H1 (cell line): ENCODE data around the gene ACACB. TPM values are rescaled to one million over a fixed set of nuclear protein-coding genes. Genes with fewer than 3 reads are reported as not detected.

Experiments used
- CTCF ChIA-PET: fragments of 300-600 bp; sonication (Branson Sonifier 250); formaldehyde crosslinking; loops from one replicate; lab custom pipeline; 2021; ENCODE audit not compliant: partially characterized antibody; lab: Charles Lee
- POLR2A ChIA-PET: fragments of 300-600 bp; sonication (Branson Sonifier 250); formaldehyde crosslinking; loops from one replicate; lab custom pipeline; 2021; ENCODE audit warnings: inconsistent platforms; ENCODE audit not compliant: partially characterized antibody; lab: Charles Lee
- DNase-seq, 2 experiments: peaks; one replicate each; pipeline versions ENCODE4 v3.0.0 to v3.0.0-alpha.2; 2010 to 2022; ENCODE audit warnings: low spot score in 2 of 2, low read depth in 1 of 2, mixed read lengths in 1 of 2
- FAIRE-seq: peaks from 2 replicates; lab custom pipeline; 2011; peaks lifted over from hg19 to GRCh38; lab: Jason Lieb, UNC
- H2AFZ ChIP-seq: 2 replicates; pipeline ENCODE4 v1.8.1; 2012; ENCODE audit warnings: low read length, inconsistent platforms
- H2AK5ac ChIP-seq: 2 replicates; pipeline ENCODE4 v1.6.1; 2013; ENCODE audit warnings: low read depth, low read length
- H2BK120ac ChIP-seq: replicated peaks from 2 replicates; pipeline ENCODE3; 2013; ENCODE audit warnings: low read depth, low read length, inconsistent platforms
- H2BK12ac ChIP-seq: 2 replicates; pipeline ENCODE4 v1.6.1; 2013; ENCODE audit warnings: low read depth, low read length
- H2BK15ac ChIP-seq: 2 replicates; pipeline ENCODE4 v1.6.1; 2013; ENCODE audit warnings: low read length
- H2BK20ac ChIP-seq: 2 replicates; pipeline ENCODE4 v1.6.1; 2013; ENCODE audit warnings: low read length
- H2BK5ac ChIP-seq: 2 replicates; pipeline ENCODE4 v1.6.1; 2013; ENCODE audit warnings: low read depth, low read length
- H3K14ac ChIP-seq: 2 replicates; pipeline ENCODE4 v1.6.1; 2013; ENCODE audit warnings: inconsistent platforms; ENCODE audit not compliant: insufficient read length
- H3K18ac ChIP-seq: 2 replicates; pipeline ENCODE4 v1.6.1; 2013; ENCODE audit warnings: low read length; ENCODE audit errors: extremely low read depth
- H3K23ac ChIP-seq: 2 replicates; pipeline ENCODE4 v1.6.1; 2013; ENCODE audit warnings: inconsistent platforms; ENCODE audit not compliant: insufficient read length
- H3K23me2 ChIP-seq: 2 replicates; pipeline ENCODE4 v1.6.1; 2013; ENCODE audit warnings: low read depth, low read length
- H3K27ac ChIP-seq: 2 replicates; pipeline ENCODE4 v1.6.1; 2011; ENCODE audit warnings: low read depth, low read length, inconsistent platforms
- H3K27me3 ChIP-seq, 4 experiments: replicated peaks in 1 of 4; 1 replicate in 1 of 4; 2 replicates in 3 of 4; pipeline versions ENCODE4 v1.6.1 to v1.8.1; 2011 to 2013; ENCODE audit warnings: low read length in 3 of 4, mild to moderate bottlenecking in 3 of 4, inconsistent platforms in 2 of 4, mixed read lengths in 2 of 4, moderate library complexity in 1 of 4; ENCODE audit not compliant: control insufficient read depth in 3 of 4, insufficient read depth in 3 of 4; ENCODE audit errors: extremely low read depth in 1 of 4
- H3K36me3 ChIP-seq, 4 experiments: 2 replicates each; pipeline versions ENCODE4 v1.6.1 to v1.8.1; 2011 to 2013; ENCODE audit warnings: mild to moderate bottlenecking in 4 of 4, low read length in 3 of 4, moderate library complexity in 2 of 4, control low read depth in 1 of 4, inconsistent platforms in 1 of 4; ENCODE audit not compliant: insufficient read depth in 4 of 4, control insufficient read depth in 2 of 4
- H3K4ac ChIP-seq: replicated peaks from 2 replicates; pipeline ENCODE3; 2013; ENCODE audit warnings: low read length, low read depth, mixed read lengths, inconsistent platforms; ENCODE audit not compliant: insufficient read length
- H3K4me1 ChIP-seq, 4 experiments: replicated peaks in 1 of 4; 1 replicate in 1 of 4; 2 replicates in 3 of 4; pipeline versions ENCODE4 v1.6.1 to v1.8.1; 2011 to 2013; ENCODE audit warnings: low read length in 3 of 4, inconsistent platforms in 2 of 4, mixed read lengths in 1 of 4; ENCODE audit not compliant: insufficient read depth in 4 of 4, control insufficient read depth in 3 of 4
- H3K4me2 ChIP-seq, 2 experiments: 2 replicates each; pipeline versions ENCODE4 v1.6.1 to v1.8.1; 2011 to 2013; ENCODE audit warnings: low read depth in 2 of 2, low read length in 2 of 2, control low read depth in 1 of 2, inconsistent platforms in 1 of 2, mild to moderate bottlenecking in 1 of 2; ENCODE audit not compliant: insufficient read depth in 1 of 2
- H3K4me3 ChIP-seq, 4 experiments: fragments of 200-600, 300-600 bp in 1 of 4; sonication (generic), shearing (Covaris generic), sonication (Bioruptor Twin) in 1 of 4; 2 replicates each; pipeline versions ENCODE4 v1.5.1 to v1.8.1; 2011 to 2016; ENCODE audit warnings: low read length in 4 of 4, low read depth in 3 of 4, control low read depth in 2 of 4, inconsistent platforms in 2 of 4, mild to moderate bottlenecking in 2 of 4, mixed read lengths in 1 of 4, moderate library complexity in 1 of 4; ENCODE audit not compliant: insufficient read depth in 2 of 4; ENCODE audit errors: extremely low read depth in 1 of 4
- H3K56ac ChIP-seq: replicated peaks from 2 replicates; pipeline ENCODE3; 2013; ENCODE audit warnings: low read depth, mild to moderate bottlenecking, mixed read lengths, low read length, inconsistent platforms; ENCODE audit not compliant: insufficient read length
- H3K79me1 ChIP-seq: 2 replicates; pipeline ENCODE4 v1.6.1; 2013; ENCODE audit warnings: low read depth, low read length, control low read depth
- H3K79me2 ChIP-seq, 2 experiments: 2 replicates each; pipeline versions ENCODE4 v1.6.1 to v1.8.1; 2012 to 2013; ENCODE audit warnings: low read length in 2 of 2, mild to moderate bottlenecking in 2 of 2, inconsistent platforms in 1 of 2; ENCODE audit not compliant: insufficient read depth in 2 of 2, control insufficient read depth in 1 of 2
- H3K9ac ChIP-seq, 4 experiments: replicated peaks in 1 of 4; 1 replicate in 1 of 4; 2 replicates in 3 of 4; pipeline versions ENCODE4 v1.6.1 to v1.8.1; 2011 to 2013; ENCODE audit warnings: low read depth in 3 of 4, low read length in 3 of 4, control low read depth in 2 of 4, mild to moderate bottlenecking in 2 of 4, moderate library complexity in 2 of 4, inconsistent platforms in 1 of 4; ENCODE audit errors: extremely low read depth in 1 of 4
- H3K9me3 ChIP-seq, 2 experiments: 2 replicates each; pipeline versions ENCODE4 v1.6.1 to v1.8.1; 2012 to 2013; ENCODE audit warnings: mild to moderate bottlenecking in 2 of 2, moderate library complexity in 2 of 2, control low read depth in 1 of 2, inconsistent platforms in 1 of 2, low read depth in 1 of 2, low read length in 1 of 2, mixed read lengths in 1 of 2; ENCODE audit not compliant: insufficient read depth in 2 of 2
- H4K20me1 ChIP-seq, 2 experiments: replicated peaks in 1 of 2; 2 replicates each; pipeline versions ENCODE3 to v1.8.1; 2011 to 2013; ENCODE audit warnings: inconsistent platforms in 2 of 2, low read length in 2 of 2, mild to moderate bottlenecking in 1 of 2; ENCODE audit not compliant: insufficient read depth in 2 of 2, control insufficient read depth in 1 of 2
- H4K5ac ChIP-seq: 2 replicates; pipeline ENCODE4 v1.6.1; 2013; ENCODE audit warnings: low read length, low read depth, mixed read lengths, inconsistent platforms; ENCODE audit not compliant: insufficient read length
- H4K8ac ChIP-seq: 2 replicates; pipeline ENCODE4 v1.8.0; 2013; ENCODE audit warnings: mild to moderate bottlenecking, moderate library complexity, low read length, inconsistent platforms; ENCODE audit not compliant: insufficient read depth; ENCODE audit errors: extremely low read depth
- H4K91ac ChIP-seq: replicated peaks from 2 replicates; pipeline ENCODE3; 2013; ENCODE audit warnings: low read length, mixed read lengths, inconsistent platforms; ENCODE audit not compliant: insufficient read length
- POLR2A ChIP-seq, 2 experiments: IDR thresholded peaks; 1 replicate in 1 of 2; 2 replicates in 1 of 2; pipeline ENCODE4 v1.6.1; 2011; ENCODE audit warnings: low read depth in 2 of 2, low read length in 2 of 2, mild to moderate bottlenecking in 2 of 2; ENCODE audit errors: control extremely low read depth in 1 of 2
- RFX5 ChIP-seq: IDR thresholded peaks from 2 replicates; pipeline ENCODE4 v1.6.1; 2011; ENCODE audit warnings: low read depth, low read length, improper control_type of control experiment, borderline replicate concordance
- WGBS, 2 experiments: shearing (Covaris generic) in 1 of 2; methylation state at CpG; one replicate each; pipeline versions ENCODE4 v1.1.6 to v1.1.7; 2013 to 2015; ENCODE audit warnings: low lambda C conversion rate in 2 of 2, mixed read lengths in 2 of 2, inconsistent platforms in 1 of 2, low coverage in 1 of 2, missing lambda C conversion rate in 1 of 2; ENCODE audit not compliant: insufficient replicate concordance in 2 of 2, insufficient coverage in 1 of 2, insufficient read length in 1 of 2; ENCODE audit errors: extremely low coverage in 1 of 2, missing lambda C conversion rate in 1 of 2; 5-methylcytosine and 5-hydroxymethylcytosine counted together
- polyA plus RNA-seq, 7 experiments: library from polyadenylated mRNA; depleted of rRNA in 3 of 7; stranded (reverse) in 5 of 7; unstranded in 2 of 7; fragments of >200 nt in 5 of 7; fragments of 200-250 nt in 2 of 7; gene quantifications; 1 replicate in 5 of 7; 2 replicates in 1 of 7; 4 replicates in 1 of 7; pipeline versions ENCODE4 v1.2.1 to v1.2.3, GENCODE V29; 2011 to 2013; ENCODE audit warnings: missing spikeins in 2 of 7, mixed read lengths in 2 of 7
- total RNA-seq: library from RNA; stranded (reverse); fragmentation: NEBNext Ultra II Directional; extraction: Animal tissue kit (Norgen Biotek cat#: 25700); gene quantifications from 2 replicates; pipeline ENCODE4 v1.2.1, GENCODE V29; 2021

ACACB gene
- total and polyA plus RNA-seq, 2 of the 8 experiments (the other 6 are each of a cell fraction or from before 2014, with no cell fraction given) = 5.8 to 15.3 TPM

DNA sequence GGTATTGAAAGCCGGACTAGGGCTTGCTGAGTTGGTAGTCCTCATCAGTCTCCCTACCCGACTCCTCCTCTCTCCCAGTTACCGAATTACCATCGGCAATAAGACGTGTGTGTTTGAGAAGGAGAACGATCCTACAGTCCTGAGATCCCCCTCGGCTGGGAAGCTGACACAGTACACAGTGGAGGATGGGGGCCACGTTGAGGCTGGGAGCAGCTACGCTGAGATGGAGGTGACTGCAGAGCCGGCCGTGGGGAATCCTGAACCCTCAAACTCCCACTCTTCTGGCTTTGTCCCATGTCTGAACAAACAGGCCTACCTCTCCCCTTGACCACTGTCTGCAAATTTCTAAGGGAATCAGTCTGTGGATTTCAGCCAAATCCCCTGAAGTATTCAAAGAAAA lies 82.9 kb downstream of the ACACB start:
- Histone ChIP-seq H2BK12ac (no peak overlapping the region), H3K9me3 (no peaks in the 10 kb centered on the region), H3K23ac (no peak overlapping the region), H3K4me2 (no peak overlapping the region), H3K4me3 (no peak overlapping the region), H2AK5ac (no peak overlapping the region), H4K20me1 (peaks cover 0 to 2% of the 10 kb centered on the region in 2 experiments), H4K91ac (no peak overlapping the region), H3K56ac (no peak overlapping the region), H2BK120ac (no peak overlapping the region), H3K18ac (no peak overlapping the region; the same call in 1 of the 2 replicates), H2AFZ (no peak overlapping the region), H3K79me1 (no peaks in the 10 kb centered on the region; the same call in 1 of the 2 replicates), H3K23me2 (no peaks in the 10 kb centered on the region), H3K79me2 (no peaks in the 10 kb centered on the region), H4K5ac (no peak overlapping the region), H3K4me1 (no peaks in the 10 kb centered on the region), H3K27ac (no peak overlapping the region), H3K36me3 (no peaks in the 10 kb centered on the region; a peak in 2 of 8 replicates), H2BK15ac (no peak overlapping the region), H3K4ac (peak overlapping the region; percentile 38), H3K14ac (no peak overlapping the region), H3K9ac (no peak overlapping the region), H4K8ac (no peak overlapping the region; the same call in 1 of the 2 replicates), H2BK5ac (no peak overlapping the region), H2BK20ac (no peak overlapping the region), H3K27me3 (no peaks in the 10 kb centered on the region)
- FAIRE-seq (no peak), DNase-seq (no peak)
- ChIA-PET CTCF (interaction anchor here (0.6 to 0.7 kb wide), 2 partner anchors 22 to 65 kb away, joined by 3 read pairs; no protein-coding TSS in a partner anchor), POLR2A (no interaction called here)
- 92% methylated on average over 8 of the region's 11 CpGs; no CpG with 5 or more reads in 1 of the 2 experiments for WGBS, 2 experiments
- TF ChIP-seq RFX5 (no peak), POLR2A (IDR thresholded peaks at IDR 0.05; ENCODE audit: control extremely low read depth in 1 of 2, low read depth in 2 of 2, low read length in 2 of 2) (no peak)
